ENCODE results near the gene TTC24.

Gene TTC24

GRCh38 chr1:156591181-156591431 is 11.6 kb downstream of the TTC24 start:
- Histone ChIP-seq H3K4me3 (ENCODE audit: severe bottlenecking) (peak overlapping the region; percentile 72), H3K27ac (ENCODE audit: poor library complexity, severe bottlenecking) (peak overlapping the region; percentile 37), H3K27me3 (ENCODE audit: insufficient read depth, poor library complexity, severe bottlenecking) (no peaks in the 10 kb centered on the region), H3K4me1 (ENCODE audit: insufficient read depth, poor library complexity, severe bottlenecking) (peaks cover 5% of the 10 kb centered on the region), H3K9me3 (ENCODE audit: severe bottlenecking) (no peaks in the 10 kb centered on the region), H3K36me3 (ENCODE audit: low read depth) (peaks cover 35% of the 10 kb centered on the region)
- TF ChIP-seq CTCF (IDR thresholded peaks at IDR 0.05; ENCODE audit: poor library complexity, severe bottlenecking) = no peak
- no peak for DNase-seq (ENCODE audit: low spot score)
- peak; percentile 9; the same call in 1 of the 3 replicates for ATAC-seq (ENCODE audit: low read depth)

GRCh38 chr1:156591432-156592157 is 12.1 kb downstream of the TTC24 start, which contains the start of gene NAXE:
Gene NAXE, plus strand, starts transcription at chr1:156591776. Its CDS starts 29 bp downstream, at chr1:156591805.
- H3K36me3 ChIP-seq (ENCODE audit: low read depth) = peaks cover 40% of the 10 kb centered on the region
- no peaks in the 10 kb centered on the region for H3K27me3 ChIP-seq (ENCODE audit: insufficient read depth, poor library complexity, severe bottlenecking)
- ATAC-seq (ENCODE audit: low read depth) = peak; percentile 85
- H3K4me3 ChIP-seq (ENCODE audit: severe bottlenecking) = peak within 1 kb of the TSS; percentile 72
- DNase-seq (ENCODE audit: low spot score) = no peak
- no peaks in the 10 kb centered on the region for H3K9me3 ChIP-seq (ENCODE audit: severe bottlenecking)
- H3K4me1 ChIP-seq (ENCODE audit: insufficient read depth, poor library complexity, severe bottlenecking) = peaks cover 5% of the 10 kb centered on the region
- TF ChIP-seq CTCF (IDR thresholded peaks at IDR 0.05; ENCODE audit: poor library complexity, severe bottlenecking) = no peak
- H3K27ac ChIP-seq (ENCODE audit: poor library complexity, severe bottlenecking) = peak within 1 kb of the TSS; percentile 37

GRCh38 chr1:156592158-156592909 is 12.8 kb downstream of the TTC24 start:
- DNase-seq (ENCODE audit: low spot score) (no peak), ATAC-seq (ENCODE audit: low read depth) (no peak; the same call in 2 of the 3 replicates)
- peak overlapping the region; percentile 72 for H3K4me3 ChIP-seq (ENCODE audit: severe bottlenecking)
- H3K9me3 ChIP-seq (ENCODE audit: severe bottlenecking) = no peaks in the 10 kb centered on the region
- H3K27ac ChIP-seq (ENCODE audit: poor library complexity, severe bottlenecking) = peak overlapping the region; percentile 37
- peaks cover 5% of the 10 kb centered on the region for H3K4me1 ChIP-seq (ENCODE audit: insufficient read depth, poor library complexity, severe bottlenecking)
- peaks cover 48% of the 10 kb centered on the region for H3K36me3 ChIP-seq (ENCODE audit: low read depth)
- H3K27me3 ChIP-seq (ENCODE audit: insufficient read depth, poor library complexity, severe bottlenecking) = no peaks in the 10 kb centered on the region
- no peak for TF ChIP-seq CTCF (IDR thresholded peaks at IDR 0.05; ENCODE audit: poor library complexity, severe bottlenecking)

GRCh38 chr1:156592910-156593660 is 13.6 kb downstream of the TTC24 start:
- H3K36me3 ChIP-seq (ENCODE audit: low read depth) = peaks cover 55% of the 10 kb centered on the region
- peaks cover 5% of the 10 kb centered on the region for H3K4me1 ChIP-seq (ENCODE audit: insufficient read depth, poor library complexity, severe bottlenecking)
- H3K27ac ChIP-seq (ENCODE audit: poor library complexity, severe bottlenecking) = no peak overlapping the region
- no peaks in the 10 kb centered on the region for H3K27me3 ChIP-seq (ENCODE audit: insufficient read depth, poor library complexity, severe bottlenecking)
- DNase-seq (ENCODE audit: low spot score) = no peak
- H3K4me3 ChIP-seq (ENCODE audit: severe bottlenecking) = no peak overlapping the region
- TF ChIP-seq CTCF (IDR thresholded peaks at IDR 0.05; ENCODE audit: poor library complexity, severe bottlenecking) = no peak
- ATAC-seq (ENCODE audit: low read depth) = no peak
- H3K9me3 ChIP-seq (ENCODE audit: severe bottlenecking) = no peaks in the 10 kb centered on the region

Measured in RWPE2 (cell line).